Muscle of arm (tissue), 12 donors: Measurements from ENCODE around the gene ACHE. TPM values are rescaled to one million over a fixed set of nuclear protein-coding genes. Genes with fewer than 3 reads are reported as not detected.
"Not testable (repeated sequence)": the region's sequence is repeated elsewhere in the genome, so short reads cannot be mapped to it uniquely, and the experiment has no call there.

ENCODE experiments used
- DNase-seq: peaks from one replicate; pipeline ENCODE4 v3.0.0-alpha.2; 2013
- polyA plus RNA-seq, 12 donors: library from polyadenylated mRNA; unstranded; fragments of 120-200 nt; gene quantifications; one replicate each; pipeline ENCODE4 v1.2.1, GENCODE V29; 2013; ENCODE audit not compliant: insufficient read length in 12 of 12

ACHE gene
- polyA plus RNA-seq, 12 donors = 18.9 to 126 (median 70.5) TPM; not detected in 1

GRCh38 chr7:100865938-100866728, 29.6 kb downstream of the ACHE start:
- DNase-seq = peak; percentile 64

GRCh38 chr7:100865372-100865911, 30.2 kb downstream of the ACHE start:
- DNase-seq = no peak

GRCh38 chr7:100864263-100864845, 31.3 kb downstream of the ACHE start:
- no peak for DNase-seq

GRCh38 chr7:100863406-100863950, 32.2 kb downstream of the ACHE start:
- DNase-seq = no peak

GRCh38 chr7:100861616-100861985, 34.1 kb downstream of the ACHE start:
- DNase-seq = no peak

GRCh38 chr7:100860702-100861615, 34.7 kb downstream of the ACHE start:
- no peak for DNase-seq

- DNase-seq = no peak
Observed at GRCh38 chr7:100859856-100860255, 35.8 kb downstream of the ACHE start.

GRCh38 chr7:100856871-100857282, 38.8 kb downstream of the ACHE start:
- DNase-seq = no peak

- DNase-seq = no peak
Observed at GRCh38 chr7:100855515-100855914, 40.2 kb downstream of the ACHE start.

GRCh38 chr7:100854899-100855298, 40.8 kb downstream of the ACHE start:
- DNase-seq = not testable (repeated sequence)

GRCh38 chr7:100854146-100854895, 41.4 kb downstream of the ACHE start:
- DNase-seq = no peak

GRCh38 chr7:100852048-100852872, 43.4 kb downstream of the ACHE start, which contains the start of gene SLC12A9:
Gene SLC12A9, plus strand, starts transcription at chr7:100852713. Its CDS starts 1,485 bp downstream, at chr7:100854198.
- DNase-seq = peak; percentile 92

GRCh38 chr7:100847360-100847759, 48.3 kb downstream of the ACHE start:
- no peak for DNase-seq

- no peak for DNase-seq
Observed at GRCh38 chr7:100840470-100841100, 55.1 kb downstream of the ACHE start.

Other genes starting within 250 kb of the ACHE start
- gene ACTL6B, start 239.4 kb downstream of the ACHE start, polyA plus RNA-seq = under 1 TPM in 3 of 12 donors, not detected in 9; 0.21 to 0.30 (median 0.28) TPM
- 100 to 1,000 TPM in 11 of 12 donors, not detected in 1; 110 to 178 (median 137) TPM for gene GNB2, start 222.1 kb downstream of the ACHE start, polyA plus RNA-seq
- gene GIGYF1, start 201.6 kb downstream of the ACHE start, polyA plus RNA-seq = 100 to 1,000 TPM in 1 of 12 donors, 10 to 100 TPM in 11; 18.8 to 473 (median 27.5) TPM
- 10 to 100 TPM in 11 of 12 donors, not detected in 1; 15.5 to 27.0 (median 18.3) TPM for gene POP7, start 189.8 kb downstream of the ACHE start, polyA plus RNA-seq
- gene EPO, start 175.4 kb downstream of the ACHE start, polyA plus RNA-seq = under 1 TPM in 3 of 12 donors, not detected in 9; 0.13 to 0.28 (median 0.21) TPM
- gene ZAN, start 162.3 kb downstream of the ACHE start, polyA plus RNA-seq = under 1 TPM in 1 of 12 donors, not detected in 11; 0.03 TPM
- 10 to 100 TPM in 11 of 12 donors, not detected in 1; 31.1 to 74.0 (median 46.4) TPM for gene EPHB4, start 68.4 kb downstream of the ACHE start, polyA plus RNA-seq
- gene SLC12A9, start 43.2 kb downstream of the ACHE start, polyA plus RNA-seq = 10 to 100 TPM in 11 of 12 donors, not detected in 1; 11.7 to 38.3 (median 16.3) TPM
- gene TRIP6, start 28.5 kb downstream of the ACHE start, polyA plus RNA-seq = 10 to 100 TPM in 11 of 12 donors, not detected in 1; 26.9 to 72.6 (median 38.8) TPM
- 100 to 1,000 TPM in 5 of 12 donors, 10 to 100 TPM in 6, not detected in 1; 72.6 to 153 (median 96.4) TPM for gene SRRT, start 20.8 kb downstream of the ACHE start, polyA plus RNA-seq
- gene UFSP1, start 6.2 kb downstream of the ACHE start, polyA plus RNA-seq = 1 to 10 TPM in 10 of 12 donors, not detected in 2; 1.4 to 3.4 (median 2.0) TPM
- gene MUC3A, start 53.6 kb upstream of the ACHE start, polyA plus RNA-seq = 10 to 100 TPM in 1 of 12 donors, under 1 TPM in 10, not detected in 1; 0.07 to 21.8 (median 0.25) TPM
- 10 to 100 TPM in 1 of 12 donors, 1 to 10 TPM in 4, under 1 TPM in 5, not detected in 2; 0.22 to 17.3 (median 0.81) TPM for gene MUC12, start 73.7 kb upstream of the ACHE start, polyA plus RNA-seq
- 10 to 100 TPM in 1 of 12 donors, under 1 TPM in 1, not detected in 10; 0.19 to 13.8 TPM for gene MUC17, start 124.2 kb upstream of the ACHE start, polyA plus RNA-seq
- 10 to 100 TPM in 4 of 12 donors, 1 to 10 TPM in 7, not detected in 1; 7.0 to 18.5 (median 8.9) TPM for gene TRIM56, start 189.6 kb upstream of the ACHE start, polyA plus RNA-seq
- gene SERPINE1, start 231.2 kb upstream of the ACHE start, polyA plus RNA-seq = 1 to 10 TPM in 11 of 12 donors, not detected in 1; 1.7 to 10.0 (median 3.0) TPM